Urinary bladder (tissue), 4 donors: ENCODE data around the gene HERPUD1. TPM values are rescaled to one million over a fixed set of nuclear protein-coding genes. Genes with fewer than 3 reads are reported as not detected.
"Not testable (repeated sequence)": the region's sequence is repeated elsewhere in the genome, so short reads cannot be mapped to it uniquely, and the experiment has no call there.

Experiments used
- DNase-seq: peaks from one replicate; pipeline ENCODE4 v3.0.0-alpha.2; 2015; ENCODE audit errors: extremely low spot score
- H3K27ac ChIP-seq: one replicate; pipeline ENCODE4 v1.5.1; 2013; ENCODE audit warnings: low read depth, mild to moderate bottlenecking, moderate library complexity
- H3K36me3 ChIP-seq: one replicate; pipeline ENCODE4 v1.6.1; 2013; ENCODE audit warnings: mild to moderate bottlenecking, moderate library complexity; ENCODE audit not compliant: insufficient read depth
- H3K4me1 ChIP-seq: one replicate; pipeline ENCODE4 v1.6.1; 2013; ENCODE audit warnings: mild to moderate bottlenecking, moderate library complexity; ENCODE audit not compliant: insufficient read depth
- H3K4me3 ChIP-seq: one replicate; pipeline ENCODE4 v1.5.1; 2013; ENCODE audit warnings: low read depth, low read length
- WGBS: extraction: QIAGEN DNeasy Blood & Tissue Kit; methylation state at CpG from one replicate; pipeline ENCODE4 v1.1.7; 2013; 5-methylcytosine and 5-hydroxymethylcytosine counted together
- polyA plus RNA-seq: library from polyadenylated mRNA; stranded (reverse); fragments of 200-250 nt; gene quantifications from one replicate; pipeline ENCODE4 v1.2.3, GENCODE V29; 2013
- total RNA-seq: library from RNA; depleted of rRNA; stranded (reverse); fragments of >200 nt; gene quantifications from one replicate; pipeline ENCODE4 v1.2.3, GENCODE V29; 2014
- donor health status: healthy with polysubstance abuse.
- donor health status: healthy.

HERPUD1 gene
- total and polyA plus RNA-seq, 2 donors = 102 to 113 TPM

- 84% methylated on average over 12 of the region's 12 CpGs for WGBS
- no peak overlapping the region for H3K4me3 ChIP-seq
- H3K36me3 ChIP-seq = no peaks in the 10 kb centered on the region
- H3K27ac ChIP-seq = no peak overlapping the region
- no peaks in the 10 kb centered on the region for H3K4me1 ChIP-seq
- DNase-seq = no peak
These were observed 33.5 kb downstream of the HERPUD1 start for GRCh38 chr16:56965149-56966092.

- Histone ChIP-seq H3K4me1 (no peaks in the 10 kb centered on the region), H3K4me3 (no peak overlapping the region), H3K36me3 (no peaks in the 10 kb centered on the region), H3K27ac (no peak overlapping the region)
- DNase-seq = no peak
- WGBS = 40% methylated on average over 3 of the region's 3 CpGs
These were observed 34.1 kb downstream of the HERPUD1 start for GRCh38 chr16:56966093-56966475.

- Histone ChIP-seq H3K36me3 (no peaks in the 10 kb centered on the region), H3K27ac (no peak overlapping the region), H3K4me3 (no peak overlapping the region), H3K4me1 (no peaks in the 10 kb centered on the region)
- DNase-seq = no peak
- 48% methylated on average over 2 of the region's 2 CpGs for WGBS
These were observed 35.8 kb downstream of the HERPUD1 start for GRCh38 chr16:56967733-56968132.

- H3K27ac ChIP-seq = no peak overlapping the region
- H3K36me3 ChIP-seq = no peaks in the 10 kb centered on the region
- H3K4me1 ChIP-seq = no peaks in the 10 kb centered on the region
- 93% methylated on average over 7 of the region's 7 CpGs for WGBS
- no peak for DNase-seq
- no peak overlapping the region for H3K4me3 ChIP-seq
These were observed 37.8 kb downstream of the HERPUD1 start for GRCh38 chr16:56969769-56970168.

- no peaks in the 10 kb centered on the region for H3K4me1 ChIP-seq
- H3K27ac ChIP-seq = no peak overlapping the region
- DNase-seq = no peak
- no peaks in the 10 kb centered on the region for H3K36me3 ChIP-seq
- no peak overlapping the region for H3K4me3 ChIP-seq
- WGBS = 84% methylated on average over 8 of the region's 8 CpGs
These were observed 39.2 kb downstream of the HERPUD1 start for GRCh38 chr16:56970934-56971767.

- H3K4me3 ChIP-seq = no peak overlapping the region
- H3K36me3 ChIP-seq = no peaks in the 10 kb centered on the region
- no peaks in the 10 kb centered on the region for H3K4me1 ChIP-seq
- H3K27ac ChIP-seq = no peak overlapping the region
- DNase-seq = no peak
- WGBS = 96% methylated on average over 3 of the region's 3 CpGs
These were observed 39.8 kb downstream of the HERPUD1 start for GRCh38 chr16:56971768-56972043.

- no peaks in the 10 kb centered on the region for H3K36me3 ChIP-seq
- DNase-seq = no peak
- H3K27ac ChIP-seq = no peak overlapping the region
- H3K4me3 ChIP-seq = no peak overlapping the region
- 73% methylated on average over 18 of the region's 18 CpGs for whole genome bisulfite sequencing
- H3K4me1 ChIP-seq = no peaks in the 10 kb centered on the region
These were observed 40.7 kb downstream of the HERPUD1 start for GRCh38 chr16:56972403-56973293.

- no peak overlapping the region for H3K4me3 ChIP-seq
- no peaks in the 10 kb centered on the region for H3K36me3 ChIP-seq
- WGBS = 85% methylated on average over 9 of the region's 9 CpGs
- H3K4me1 ChIP-seq = no peaks in the 10 kb centered on the region
- H3K27ac ChIP-seq = no peak overlapping the region
- no peak for DNase-seq
These were observed 41.4 kb downstream of the HERPUD1 start for GRCh38 chr16:56973294-56973689.

- not testable (repeated sequence) for H3K4me3 ChIP-seq, DNase-seq, H3K27ac ChIP-seq, H3K4me1 ChIP-seq, H3K36me3 ChIP-seq
- WGBS = 82% methylated on average over 7 of the region's 7 CpGs
These were observed 42.0 kb downstream of the HERPUD1 start for GRCh38 chr16:56973899-56974298.

GRCh38 chr16:56974549-56975300, 42.8 kb downstream of the HERPUD1 start:
- Histone ChIP-seq H3K27ac (no peak overlapping the region), H3K36me3 (no peaks in the 10 kb centered on the region), H3K4me1 (no peaks in the 10 kb centered on the region), H3K4me3 (no peak overlapping the region)
- WGBS = 87% methylated on average over 9 of the region's 9 CpGs
- DNase-seq = no peak

GRCh38 chr16:56975714-56976113, 43.8 kb downstream of the HERPUD1 start:
- no peak for DNase-seq
- Histone ChIP-seq H3K36me3 (no peaks in the 10 kb centered on the region), H3K4me3 (no peak overlapping the region), H3K27ac (no peak overlapping the region), H3K4me1 (no peaks in the 10 kb centered on the region)
- WGBS = 92% methylated on average over 10 of the region's 10 CpGs

GRCh38 chr16:56977216-56977615, 45.3 kb downstream of the HERPUD1 start:
- DNase-seq = no peak
- H3K27ac ChIP-seq = no peak overlapping the region
- H3K36me3 ChIP-seq = no peaks in the 10 kb centered on the region
- no peak overlapping the region for H3K4me3 ChIP-seq
- H3K4me1 ChIP-seq = no peaks in the 10 kb centered on the region
- WGBS = 77% methylated on average over 6 of the region's 6 CpGs
